Dermis lymphatic vessel endothelial cell (primary cell): ENCODE data around the gene CDK19. TPM values are rescaled to one million over a fixed set of nuclear protein-coding genes. Genes with fewer than 3 reads are reported as not detected.

ENCODE experiments used
- total RNA-seq: library from RNA; depleted of rRNA; stranded (reverse); fragments of >200 nt; gene quantifications from 2 replicates; pipeline ENCODE4 v1.2.1, GENCODE V29; 2014

The CDK19 gene
- total RNA-seq: 9.6 and 9.9 TPM in 2 replicates

DNA sequence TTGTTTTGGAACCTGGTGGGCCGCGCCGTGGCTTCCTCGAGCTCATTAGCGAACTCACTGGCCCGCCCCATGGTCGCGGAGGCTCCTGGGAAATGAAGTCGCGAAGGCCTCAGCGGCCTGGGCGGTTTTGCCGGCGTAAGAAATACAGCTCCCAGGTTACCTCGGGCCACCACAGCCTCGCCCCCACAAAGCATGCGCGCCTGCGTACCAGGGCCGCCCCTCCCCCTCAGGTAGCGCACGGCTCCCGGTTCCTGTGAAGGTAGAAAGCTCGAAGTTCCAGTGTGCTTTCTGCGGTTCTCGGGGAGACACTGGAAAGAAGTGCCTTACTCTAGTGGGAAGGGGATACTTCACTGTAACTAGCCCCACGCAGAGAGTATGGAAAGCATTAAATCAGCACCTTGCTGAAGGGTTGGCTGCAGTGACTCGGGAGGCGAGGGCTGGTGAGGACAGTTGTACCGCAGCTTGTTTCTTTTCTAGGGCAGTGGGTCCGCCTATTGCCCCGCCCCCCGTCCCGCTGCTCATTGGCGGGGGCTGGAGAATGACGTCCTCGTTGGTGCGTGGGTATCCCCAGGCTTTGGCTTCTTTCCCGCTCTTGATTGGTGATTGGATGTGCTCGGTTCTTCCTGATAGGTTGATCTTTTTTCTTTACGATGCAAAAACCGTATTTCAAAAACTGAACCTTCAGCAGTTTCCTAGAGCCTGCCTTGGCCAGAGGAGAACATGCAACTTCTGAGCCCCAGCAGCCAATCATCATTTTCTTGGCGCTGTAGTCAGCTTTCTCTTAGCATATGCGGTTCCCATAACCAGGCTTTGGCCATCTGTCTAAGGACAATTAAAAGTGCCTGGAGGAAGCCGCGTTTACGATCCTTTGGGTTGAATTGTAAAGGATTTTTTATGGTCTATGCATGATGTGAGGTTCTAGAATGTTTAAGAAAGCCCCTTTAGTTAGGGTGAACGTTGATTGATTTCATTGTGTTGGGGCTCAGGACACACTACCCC lies at the start of gene CDK19:
Gene CDK19 (minus strand): TSS at position 59 of the 999 bp plus-strand sequence. CDS start 333 bp downstream, outside the sequence.

Other genes starting within 250 kb of the CDK19 start
- gene AMD1, start 59.3 kb upstream of the CDK19 start, total RNA-seq: 54.7 and 64.2 TPM in 2 replicates
- gene GTF3C6, start 143.2 kb upstream of the CDK19 start, total RNA-seq: 34.9 and 53.2 TPM in 2 replicates
- gene RPF2, start 166.6 kb upstream of the CDK19 start, total RNA-seq: 4.6 and 10.9 TPM in 2 replicates